IPS DF 19.7 (cell line): Measurements from ENCODE around the gene TTYH1.
A peak's percentile ranks its signal among the peaks of the same experiment; 100 is the strongest.
"Not testable (repeated sequence)": the region's sequence is repeated elsewhere in the genome, so short reads cannot be mapped to it uniquely, and the experiment has no call there.

ENCODE experiments used
- DNase-seq: peaks from one replicate; pipeline ENCODE4 v3.0.0-alpha.2; 2013; ENCODE audit warnings: low read depth, low spot score

Gene TTYH1

GRCh38 chr19:54439174-54439851 lies 24.0 kb downstream of the TTYH1 start:
- no peak for DNase-seq

DNA sequence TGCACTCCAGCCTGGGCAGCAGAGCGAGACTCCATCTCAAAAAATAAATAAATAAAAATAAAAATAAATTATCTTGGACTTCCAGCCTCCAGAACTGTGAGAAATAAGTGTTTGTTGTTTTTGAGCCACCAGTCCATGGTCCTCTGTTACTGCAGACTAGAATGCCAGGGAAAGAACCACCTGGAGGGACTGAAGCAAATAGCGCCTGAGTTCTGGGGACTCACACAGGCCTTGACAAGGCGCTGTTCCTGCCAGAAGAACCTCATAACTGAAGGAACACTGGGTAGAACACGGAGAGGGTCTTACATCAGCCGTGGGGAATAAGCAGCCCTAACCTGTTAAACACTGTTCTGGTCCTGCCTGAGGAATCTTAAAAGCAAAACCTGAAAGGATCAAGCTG lies 25.4 kb downstream of the TTYH1 start:
- no peak for DNase-seq

DNA sequence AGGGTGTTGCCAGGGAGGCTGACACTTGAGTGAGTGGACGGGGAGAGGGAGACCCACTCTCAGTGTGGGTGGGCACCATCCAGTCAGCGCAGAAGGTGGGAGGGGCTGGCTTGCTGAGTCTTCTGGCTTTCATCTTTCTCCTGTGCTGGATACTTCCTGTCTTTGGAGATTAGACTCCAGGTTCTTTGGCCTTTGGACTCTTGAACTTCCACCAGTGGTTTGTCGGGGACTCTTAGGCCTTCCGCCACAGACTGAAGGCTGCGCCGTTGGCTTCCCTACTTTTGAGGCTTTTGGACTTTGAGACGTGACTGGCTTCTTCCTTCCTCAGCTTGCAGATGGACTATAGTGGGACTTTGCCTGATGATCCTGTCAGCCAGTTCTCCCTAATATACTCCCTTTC lies 29.5 kb downstream of the TTYH1 start:
- no peak for DNase-seq

GRCh38 chr19:54446349-54446748 lies 31.1 kb downstream of the TTYH1 start:
- not testable (repeated sequence) for DNase-seq

DNA sequence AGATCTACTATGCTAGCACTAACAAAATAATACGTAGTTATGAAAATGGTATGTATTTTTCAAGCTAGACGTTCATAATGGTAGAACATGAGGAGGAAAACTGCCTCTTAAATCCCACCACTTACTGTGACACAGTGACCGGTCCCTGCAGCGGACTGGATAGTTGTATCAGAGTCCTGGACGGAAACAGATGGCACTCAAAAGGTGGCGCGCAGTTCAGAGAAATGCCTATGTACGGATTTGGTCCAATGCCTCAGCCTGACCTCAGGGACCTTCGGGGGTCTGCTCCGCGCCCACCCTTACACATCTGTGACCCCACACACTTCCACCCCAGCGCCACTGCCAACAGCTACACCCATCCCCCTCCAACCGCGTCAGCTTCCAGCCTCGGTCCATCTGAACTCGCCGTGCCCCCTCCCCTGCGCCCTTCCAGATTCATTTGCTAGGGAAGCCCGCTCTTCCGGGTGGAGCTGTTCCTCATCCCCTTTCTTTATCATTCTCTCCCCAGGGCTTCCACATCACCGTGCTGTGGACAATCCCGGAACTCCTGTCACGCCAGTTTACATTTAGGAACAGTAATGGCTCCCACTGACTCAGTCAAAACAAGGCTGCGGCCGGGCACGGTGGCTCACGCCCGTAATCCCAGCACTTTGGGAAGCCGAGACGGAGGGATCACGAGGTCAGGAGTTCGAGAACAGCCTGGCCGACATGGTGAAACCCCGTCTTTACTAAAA lies 32.9 kb downstream of the TTYH1 start:
- DNase-seq, result no peak

- peak; percentile 75 for DNase-seq
These were observed 33.8 kb downstream of the TTYH1 start, which contains the start of gene LENG8 for GRCh38 chr19:54448774-54449700. Gene LENG8, plus strand, starts transcription at chr19:54449199. Its CDS starts 2,146 bp downstream, at chr19:54451345.

DNA sequence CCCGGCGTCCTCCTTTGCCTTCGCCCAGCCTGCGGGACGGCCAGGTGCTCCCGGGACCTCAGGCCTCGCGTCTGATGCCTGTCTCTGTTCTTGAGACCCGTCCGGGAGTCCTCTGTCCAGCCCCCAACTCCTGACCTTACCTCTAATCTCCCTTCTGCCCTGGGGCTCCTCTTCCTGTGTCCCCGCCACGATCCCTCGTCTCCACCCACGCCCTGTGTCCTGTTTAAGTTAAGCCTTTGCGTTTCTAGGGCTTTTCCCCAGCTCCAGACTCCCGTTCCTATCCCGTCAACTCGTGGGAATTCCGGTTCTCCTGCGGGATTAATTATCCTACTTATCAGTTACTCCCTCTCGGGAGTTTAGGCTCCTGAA lies 34.4 kb downstream of the TTYH1 start:
- no peak for DNase-seq

DNA sequence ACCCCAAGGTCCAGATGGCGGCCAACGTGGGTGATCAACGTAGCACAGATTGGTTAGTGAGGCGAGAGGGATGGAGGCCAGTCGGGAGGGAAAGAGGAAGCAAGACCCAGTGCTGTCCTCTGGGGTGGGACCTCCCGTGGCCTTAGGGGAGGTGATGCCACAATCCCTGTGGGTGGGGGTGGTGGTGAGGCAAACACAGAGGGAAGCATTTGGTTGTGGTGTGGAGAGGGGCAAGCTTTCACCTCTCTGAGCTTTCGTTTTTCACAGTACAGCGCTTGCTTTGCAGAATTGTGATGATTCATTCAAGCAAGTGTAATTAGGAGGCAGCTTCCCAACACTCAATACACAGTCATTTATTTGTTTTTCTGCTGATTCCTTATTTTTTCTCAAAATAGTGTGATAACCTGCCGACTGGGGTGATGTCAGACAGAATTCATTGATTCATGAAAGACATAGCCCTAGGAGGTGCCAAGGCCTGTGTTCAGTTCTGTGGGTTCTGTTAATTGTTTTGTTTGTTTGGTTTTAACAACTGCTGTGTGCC lies 36.1 kb downstream of the TTYH1 start:
- no peak for DNase-seq

- no peak for DNase-seq
These were observed 36.7 kb downstream of the TTYH1 start for GRCh38 chr19:54451997-54452396.

DNA sequence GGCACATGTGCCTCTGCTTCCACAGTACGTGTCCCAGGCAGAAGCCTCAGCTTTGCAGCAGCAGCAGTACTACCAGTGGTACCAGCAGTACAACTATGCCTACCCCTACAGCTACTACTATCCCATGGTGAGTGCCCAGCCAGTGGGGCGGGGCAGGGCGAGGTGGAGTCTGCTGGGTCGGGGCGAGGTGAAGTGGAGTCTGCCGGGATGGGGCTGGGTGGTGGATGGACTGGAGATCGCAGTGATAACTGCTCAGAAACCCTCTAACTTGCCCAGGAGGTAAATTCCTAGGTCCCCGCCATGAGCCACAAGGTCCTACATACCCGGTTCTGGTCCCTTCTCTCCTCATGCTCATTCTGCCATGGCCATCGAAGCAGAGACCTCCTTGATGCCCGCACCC lies 37.4 kb downstream of the TTYH1 start:
- DNase-seq, result no peak

GRCh38 chr19:54453921-54454780 lies 38.9 kb downstream of the TTYH1 start:
- no peak for DNase-seq

DNA sequence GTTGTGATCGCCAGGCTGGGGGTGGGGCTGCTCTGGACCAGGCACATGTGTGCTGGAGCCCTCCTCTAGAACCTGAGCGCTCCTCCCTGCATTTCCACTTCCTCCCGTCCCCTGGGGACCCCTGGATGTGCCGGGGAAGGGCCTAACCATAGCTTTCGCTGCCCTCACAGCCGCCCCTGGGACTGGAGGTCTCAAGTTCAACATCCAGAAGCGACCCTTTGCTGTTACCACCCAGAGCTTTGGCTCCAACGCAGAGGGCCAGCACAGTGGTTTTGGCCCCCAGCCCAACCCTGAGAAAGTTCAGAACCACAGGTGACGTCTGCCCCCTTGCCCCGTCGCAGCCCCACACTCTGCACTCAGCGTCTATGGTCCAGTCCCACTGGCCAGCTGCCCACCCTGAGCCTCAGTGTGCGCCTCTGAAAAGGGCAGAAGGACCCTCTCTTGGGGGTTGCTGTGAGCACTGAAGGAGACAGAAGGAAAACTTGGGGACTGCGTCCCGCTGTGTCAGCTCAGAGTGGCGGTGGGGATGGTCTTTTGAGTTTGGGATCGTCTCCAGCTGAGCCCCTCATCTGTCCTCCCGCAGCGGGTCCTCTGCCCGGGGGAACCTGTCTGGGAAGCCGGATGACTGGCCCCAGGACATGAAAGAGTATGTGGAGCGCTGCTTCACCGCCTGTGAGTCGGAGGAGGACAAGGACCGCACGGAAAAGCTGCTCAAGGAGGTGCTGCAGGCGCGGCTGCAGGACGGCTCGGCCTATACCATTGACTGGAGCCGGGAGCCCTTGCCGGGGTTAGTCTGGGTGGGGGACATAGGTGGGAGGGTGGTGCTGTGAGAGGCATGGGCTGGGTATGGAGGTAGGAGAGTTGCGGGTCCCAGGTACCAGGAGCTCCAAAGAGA lies 39.8 kb downstream of the TTYH1 start:
- DNase-seq, result no peak

DNA sequence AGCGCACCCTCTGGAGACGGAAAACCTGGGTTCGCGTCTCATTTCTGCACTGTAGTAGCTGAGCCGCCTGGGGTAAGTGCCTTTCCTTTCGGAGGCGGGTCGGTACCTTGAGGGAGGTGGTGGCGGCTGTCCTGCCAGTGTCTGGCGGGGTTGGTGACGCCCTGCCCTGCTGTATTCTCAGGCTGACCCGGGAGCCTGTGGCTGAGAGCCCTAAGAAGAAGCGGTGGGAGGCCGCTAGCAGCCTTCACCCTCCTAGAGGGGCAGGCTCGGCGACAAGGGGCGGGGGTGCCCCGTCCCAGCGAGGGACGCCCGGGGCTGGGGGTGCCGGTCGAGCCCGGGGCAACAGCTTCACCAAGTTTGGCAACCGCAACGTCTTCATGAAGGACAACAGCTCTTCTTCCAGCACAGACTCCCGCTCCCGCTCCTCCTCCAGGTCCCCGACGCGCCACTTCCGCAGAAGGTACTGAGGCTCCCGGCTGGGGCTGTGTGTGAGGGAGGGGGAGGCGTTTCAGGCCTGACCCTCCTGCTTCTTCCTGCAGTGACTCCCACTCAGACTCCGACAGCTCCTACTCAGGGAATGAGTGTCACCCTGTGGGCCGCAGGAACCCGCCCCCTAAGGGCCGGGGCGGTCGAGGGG lies 40.6 kb downstream of the TTYH1 start:
- DNase-seq, result no peak

GRCh38 chr19:54456423-54457373 lies 41.4 kb downstream of the TTYH1 start:
- DNase-seq, result no peak

DNA sequence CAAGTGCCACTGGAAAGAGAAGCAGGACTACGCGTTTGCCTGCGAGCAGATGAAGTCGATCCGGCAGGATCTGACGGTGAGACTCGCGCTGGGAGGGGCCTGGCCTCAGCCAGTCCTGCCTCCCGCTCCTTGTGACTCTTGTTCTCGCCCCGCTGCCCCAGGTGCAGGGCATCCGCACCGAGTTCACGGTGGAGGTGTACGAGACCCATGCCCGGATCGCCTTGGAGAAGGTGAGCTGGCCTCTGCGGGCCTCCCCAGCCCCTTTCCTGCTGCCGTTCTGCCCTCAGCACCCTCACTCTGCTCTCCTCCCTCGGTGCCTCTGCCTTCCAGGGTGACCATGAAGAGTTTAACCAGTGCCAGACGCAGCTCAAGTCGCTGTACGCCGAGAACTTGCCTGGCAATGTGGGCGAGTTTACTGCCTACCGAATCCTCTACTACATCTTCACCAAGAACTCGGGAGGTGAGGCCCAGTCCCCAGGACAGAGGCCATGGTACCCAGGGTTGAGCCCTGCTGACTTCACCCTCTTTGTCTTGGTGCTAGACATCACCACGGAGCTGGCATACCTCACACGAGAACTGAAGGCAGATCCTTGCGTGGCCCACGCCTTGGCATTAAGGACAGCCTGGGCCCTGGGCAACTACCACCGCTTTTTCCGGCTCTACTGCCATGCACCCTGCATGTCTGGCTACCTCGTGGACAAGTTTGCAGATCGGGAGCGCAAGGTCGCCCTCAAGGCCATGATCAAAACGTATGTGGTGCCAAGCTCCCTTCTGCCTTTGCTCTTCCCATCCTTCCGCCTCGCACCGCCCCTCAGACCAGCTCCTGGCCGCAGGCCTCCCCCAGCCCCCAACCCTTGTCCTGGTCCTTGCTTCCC lies 42.7 kb downstream of the TTYH1 start:
- no peak for DNase-seq

GRCh38 chr19:54458648-54459281 lies 43.5 kb downstream of the TTYH1 start:
- DNase-seq, result no peak
